ENCODE data around the gene NFASC. TPM values are rescaled to one million over a fixed set of nuclear protein-coding genes. Genes with fewer than 3 reads are reported as not detected.

NFASC gene
- total RNA-seq, 2 donors from 2014 or later, result 0.21 to 0.65 TPM

GRCh38 chr1:204868340-204868700 is 2.3 kb upstream of the NFASC start:
- Mint-ChIP-seq H3K36me3 (ENCODE audit: low read depth) (no peaks in the 10 kb centered on the region), H3K4me1 (no peaks in the 10 kb centered on the region), H3K4me3 (no peak overlapping the region), H3K27ac (no peak overlapping the region), H3K9me3 (no peaks in the 10 kb centered on the region), H3K27me3 (peaks cover 21% of the 10 kb centered on the region)
- ATAC-seq (replicated peaks), result no peak

GRCh38 chr1:204869097-204869496 is 1.6 kb upstream of the NFASC start:
- Mint-ChIP-seq H3K27ac (no peak overlapping the region), H3K4me1 (no peaks in the 10 kb centered on the region), H3K36me3 (ENCODE audit: low read depth) (no peaks in the 10 kb centered on the region), H3K4me3 (no peak overlapping the region), H3K9me3 (no peaks in the 10 kb centered on the region), H3K27me3 (peaks cover 21% of the 10 kb centered on the region)
- ATAC-seq (replicated peaks), result no peak

DNA sequence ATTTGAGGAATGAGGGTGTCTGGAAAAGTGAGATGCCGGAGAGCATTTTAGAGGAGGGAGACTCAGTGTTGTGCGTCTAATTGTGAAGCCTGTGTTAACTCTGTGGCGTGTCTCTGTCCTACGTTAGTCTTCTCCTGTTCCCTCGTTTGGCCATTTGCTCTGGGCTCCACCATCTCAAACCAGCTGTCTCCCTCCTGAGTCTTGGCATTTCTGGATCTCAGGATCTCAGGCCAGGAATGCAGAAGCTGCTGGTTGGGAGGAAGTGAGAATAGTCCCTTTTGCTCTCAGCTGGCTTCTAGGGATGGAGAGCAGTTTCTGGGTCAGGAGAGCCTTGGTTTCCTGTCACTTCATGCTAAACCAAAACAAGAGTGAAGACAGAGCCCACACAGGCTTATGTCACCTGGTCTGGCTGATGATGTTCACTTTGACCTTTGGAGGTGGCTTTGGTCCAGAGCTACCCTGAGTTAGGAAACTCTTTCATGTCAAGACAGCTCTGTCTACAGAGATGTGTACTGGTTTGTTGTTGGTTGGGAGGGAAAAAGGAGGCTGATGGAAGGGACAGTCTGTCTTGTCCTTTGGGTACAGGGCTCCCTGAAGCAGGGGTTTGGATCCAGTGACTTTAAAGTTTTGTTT is 859 bp downstream of the NFASC start:
- Mint-ChIP-seq H3K4me1 (no peaks in the 10 kb centered on the region), H3K9me3 (no peaks in the 10 kb centered on the region), H3K27me3 (peaks cover 20% of the 10 kb centered on the region), H3K4me3 (no peak overlapping the region), H3K27ac (no peak overlapping the region), H3K36me3 (ENCODE audit: low read depth) (no peaks in the 10 kb centered on the region)
- ATAC-seq (replicated peaks), result no peak

GRCh38 chr1:204872262-204872881 is 1.7 kb downstream of the NFASC start:
- H3K4me1 Mint-ChIP-seq, result no peaks in the 10 kb centered on the region
- peaks cover 17% of the 10 kb centered on the region for H3K27me3 Mint-ChIP-seq
- no peak overlapping the region for H3K4me3 Mint-ChIP-seq
- H3K36me3 Mint-ChIP-seq (ENCODE audit: low read depth), result no peaks in the 10 kb centered on the region
- no peak overlapping the region for H3K27ac Mint-ChIP-seq
- no peak for ATAC-seq (replicated peaks)
- H3K9me3 Mint-ChIP-seq, result no peaks in the 10 kb centered on the region

DNA sequence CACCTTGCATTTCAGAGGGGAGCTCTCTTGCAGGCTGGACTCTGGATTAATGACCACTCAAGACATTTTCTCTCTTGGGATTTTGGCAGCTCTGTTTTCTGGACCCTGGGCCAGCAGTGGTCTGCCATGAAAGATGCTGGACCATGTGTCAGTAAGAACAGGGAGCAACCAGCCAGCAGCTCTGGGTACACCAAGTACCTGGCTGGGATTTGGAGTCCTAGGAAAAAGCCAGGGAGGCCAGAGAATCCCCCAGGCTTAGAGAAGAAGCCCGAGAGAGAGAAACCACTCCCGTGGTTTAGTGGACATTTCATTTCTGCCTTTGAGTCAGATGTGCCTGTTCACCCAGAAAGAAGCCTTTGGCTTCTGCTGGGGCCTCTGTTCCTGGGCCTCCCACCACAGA is 2.5 kb downstream of the NFASC start:
- no peaks in the 10 kb centered on the region for H3K9me3 Mint-ChIP-seq
- no peaks in the 10 kb centered on the region for H3K36me3 Mint-ChIP-seq (ENCODE audit: low read depth)
- no peak overlapping the region for H3K4me3 Mint-ChIP-seq
- H3K27ac Mint-ChIP-seq, result no peak overlapping the region
- no peaks in the 10 kb centered on the region for H3K4me1 Mint-ChIP-seq
- H3K27me3 Mint-ChIP-seq, result peaks cover 15% of the 10 kb centered on the region
- no peak for ATAC-seq (replicated peaks)

DNA sequence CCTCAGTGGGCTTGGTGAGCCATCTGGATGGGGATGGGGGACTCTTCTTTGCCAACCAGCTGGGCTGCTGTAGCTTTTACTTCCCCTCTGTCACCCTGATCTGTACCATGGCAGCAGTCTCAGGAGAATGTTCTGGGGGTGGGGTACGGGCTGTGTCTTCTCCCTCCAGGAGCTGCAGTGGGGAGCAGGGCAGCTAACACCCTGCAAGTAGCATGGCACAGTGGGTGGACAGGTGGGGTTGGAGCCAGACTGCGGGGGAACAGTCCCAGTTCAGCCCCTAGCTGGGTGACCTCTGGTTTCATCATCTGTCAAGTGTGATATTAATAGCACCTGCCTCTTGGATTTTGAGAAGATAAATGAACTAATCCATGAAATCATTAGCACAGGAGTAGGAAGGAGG is 3.1 kb downstream of the NFASC start:
- Mint-ChIP-seq H3K27ac (no peak overlapping the region), H3K27me3 (peaks cover 18% of the 10 kb centered on the region), H3K4me1 (no peaks in the 10 kb centered on the region), H3K4me3 (no peak overlapping the region), H3K9me3 (no peaks in the 10 kb centered on the region), H3K36me3 (ENCODE audit: low read depth) (no peaks in the 10 kb centered on the region)
- no peak for ATAC-seq (replicated peaks)

DNA sequence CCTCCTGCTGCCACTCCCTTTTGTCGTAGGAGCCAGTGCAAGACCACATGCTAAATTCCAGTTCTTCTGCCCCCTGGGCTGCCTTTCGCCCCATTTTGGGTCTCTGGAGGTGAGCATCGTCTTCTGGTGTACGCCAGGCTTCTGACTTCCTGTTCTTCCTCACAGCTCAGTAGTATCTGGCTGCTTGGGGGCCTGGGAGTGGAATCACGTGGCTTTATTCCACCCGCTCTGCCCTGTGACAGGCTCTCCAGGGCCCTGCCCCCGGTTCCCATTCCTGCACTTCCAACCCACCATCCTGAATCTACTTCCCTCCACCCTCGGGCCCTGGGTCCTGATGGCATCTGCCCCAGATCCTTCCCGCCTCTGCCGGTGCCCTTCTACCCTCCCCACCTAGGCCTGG is 3.6 kb downstream of the NFASC start:
- Mint-ChIP-seq H3K9me3 (no peaks in the 10 kb centered on the region), H3K4me1 (no peaks in the 10 kb centered on the region), H3K27ac (no peak overlapping the region), H3K36me3 (ENCODE audit: low read depth) (no peaks in the 10 kb centered on the region), H3K27me3 (peaks cover 15% of the 10 kb centered on the region), H3K4me3 (no peak overlapping the region)
- no peak for ATAC-seq (replicated peaks)

- no peak for ATAC-seq (replicated peaks)
These were observed 4.6 kb downstream of the NFASC start for GRCh38 chr1:204875255-204875654.

DNA sequence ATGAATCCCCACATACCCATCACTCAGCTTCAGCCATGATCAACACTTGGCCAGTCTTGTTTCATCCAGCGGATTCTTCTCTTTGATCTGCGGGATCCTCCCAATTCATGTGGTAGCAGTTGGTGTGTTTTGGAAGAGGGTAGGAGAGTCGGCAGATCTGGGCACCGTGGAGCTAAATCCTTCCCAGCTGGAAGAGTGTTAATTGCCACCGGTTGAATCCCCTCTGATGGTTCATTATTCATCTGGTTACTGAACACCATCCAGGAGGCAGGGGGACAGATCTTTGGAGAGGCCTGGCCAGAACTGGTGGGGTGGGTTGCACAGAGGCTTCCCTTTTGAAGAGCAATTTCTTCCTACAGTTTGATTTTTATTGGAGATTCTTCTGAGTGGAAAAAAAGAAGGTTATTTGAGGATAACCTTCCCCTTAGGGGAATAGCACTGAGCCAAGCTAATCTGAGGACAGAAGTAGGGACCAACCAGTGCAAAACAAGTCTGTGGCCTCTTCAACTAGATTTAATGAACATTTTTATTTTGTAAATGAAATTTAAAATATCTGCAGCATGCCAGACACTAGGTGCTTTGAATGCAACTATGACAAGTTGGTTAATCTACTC is 8.1 kb downstream of the NFASC start:
- H3K27me3 Mint-ChIP-seq, result peaks cover 14% of the 10 kb centered on the region
- no peak overlapping the region for H3K4me3 Mint-ChIP-seq
- no peaks in the 10 kb centered on the region for H3K4me1 Mint-ChIP-seq
- H3K27ac Mint-ChIP-seq, result no peak overlapping the region
- H3K36me3 Mint-ChIP-seq (ENCODE audit: low read depth), result no peaks in the 10 kb centered on the region
- no peaks in the 10 kb centered on the region for H3K9me3 Mint-ChIP-seq
- ATAC-seq (replicated peaks), result no peak

More at GRCh38 chr1:204875255-204875654, 4.6 kb downstream of the NFASC start:
- Mint-ChIP-seq H3K27ac (no peak overlapping the region), H3K27me3 (peaks cover 11% of the 10 kb centered on the region), H3K4me1 (no peaks in the 10 kb centered on the region), H3K9me3 (no peaks in the 10 kb centered on the region), H3K4me3 (no peak overlapping the region), H3K36me3 (ENCODE audit: low read depth) (no peaks in the 10 kb centered on the region)

DNA sequence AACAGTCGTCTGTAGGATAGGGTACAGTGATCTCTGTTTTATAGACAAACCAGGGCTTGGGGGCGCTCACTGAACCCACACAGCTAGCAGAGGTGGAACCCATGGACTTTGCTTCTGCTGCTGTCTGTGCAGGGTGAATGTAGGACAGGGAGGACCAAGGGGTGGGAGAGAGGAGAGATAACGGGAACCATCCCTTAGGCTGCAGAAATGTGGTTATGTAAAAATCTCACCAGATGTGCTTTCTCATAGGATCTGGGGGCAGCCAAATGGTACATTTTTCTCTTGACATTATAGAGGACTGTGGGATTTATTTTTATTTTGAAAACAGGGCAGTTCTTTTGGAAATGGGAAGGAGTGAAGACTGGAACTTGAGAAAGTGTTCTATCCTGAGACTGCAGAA is 8.7 kb downstream of the NFASC start:
- Mint-ChIP-seq H3K36me3 (ENCODE audit: low read depth) (no peaks in the 10 kb centered on the region), H3K27me3 (peaks cover 14% of the 10 kb centered on the region), H3K27ac (no peak overlapping the region), H3K4me1 (no peaks in the 10 kb centered on the region), H3K4me3 (no peak overlapping the region), H3K9me3 (no peaks in the 10 kb centered on the region)
- ATAC-seq (replicated peaks), result no peak

GRCh38 chr1:204880906-204881305 is 10.2 kb downstream of the NFASC start:
- ATAC-seq (replicated peaks), result no peak
- peaks cover 19% of the 10 kb centered on the region for H3K27me3 Mint-ChIP-seq
- no peak overlapping the region for H3K4me3 Mint-ChIP-seq
- H3K27ac Mint-ChIP-seq, result no peak overlapping the region
- no peaks in the 10 kb centered on the region for H3K9me3 Mint-ChIP-seq
- no peaks in the 10 kb centered on the region for H3K4me1 Mint-ChIP-seq
- H3K36me3 Mint-ChIP-seq (ENCODE audit: low read depth), result no peaks in the 10 kb centered on the region

- Mint-ChIP-seq H3K4me1 (no peaks in the 10 kb centered on the region), H3K36me3 (ENCODE audit: low read depth) (no peaks in the 10 kb centered on the region), H3K9me3 (no peaks in the 10 kb centered on the region), H3K4me3 (no peak overlapping the region), H3K27me3 (peaks cover 19% of the 10 kb centered on the region), H3K27ac (no peak overlapping the region)
- no peak for ATAC-seq (replicated peaks)
These were observed 11.8 kb downstream of the NFASC start for GRCh38 chr1:204882479-204882878.

DNA sequence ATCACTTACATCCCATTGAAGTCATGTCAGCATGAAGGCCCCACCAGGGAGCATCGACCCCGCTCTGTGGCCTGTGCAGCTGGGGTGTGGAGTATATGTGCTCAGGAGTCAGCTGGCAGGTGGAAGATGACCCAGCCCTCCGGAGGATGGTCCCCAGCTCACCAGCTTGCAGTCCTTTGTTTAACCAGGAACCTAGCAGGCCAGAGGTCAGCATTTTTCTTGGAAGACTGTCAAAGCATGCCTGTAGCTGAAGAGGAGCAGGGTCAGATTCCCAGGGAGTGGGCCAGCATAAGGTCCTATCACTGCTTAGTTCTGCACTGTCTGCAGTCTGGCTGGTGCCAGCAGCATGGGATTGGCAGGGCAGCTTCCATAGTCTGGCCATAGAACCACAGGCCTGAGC is 12.7 kb downstream of the NFASC start:
- H3K9me3 Mint-ChIP-seq, result no peaks in the 10 kb centered on the region
- peaks cover 22% of the 10 kb centered on the region for H3K27me3 Mint-ChIP-seq
- no peak for ATAC-seq (replicated peaks)
- H3K36me3 Mint-ChIP-seq (ENCODE audit: low read depth), result no peaks in the 10 kb centered on the region
- no peaks in the 10 kb centered on the region for H3K4me1 Mint-ChIP-seq
- no peak overlapping the region for H3K27ac Mint-ChIP-seq
- no peak overlapping the region for H3K4me3 Mint-ChIP-seq

DNA sequence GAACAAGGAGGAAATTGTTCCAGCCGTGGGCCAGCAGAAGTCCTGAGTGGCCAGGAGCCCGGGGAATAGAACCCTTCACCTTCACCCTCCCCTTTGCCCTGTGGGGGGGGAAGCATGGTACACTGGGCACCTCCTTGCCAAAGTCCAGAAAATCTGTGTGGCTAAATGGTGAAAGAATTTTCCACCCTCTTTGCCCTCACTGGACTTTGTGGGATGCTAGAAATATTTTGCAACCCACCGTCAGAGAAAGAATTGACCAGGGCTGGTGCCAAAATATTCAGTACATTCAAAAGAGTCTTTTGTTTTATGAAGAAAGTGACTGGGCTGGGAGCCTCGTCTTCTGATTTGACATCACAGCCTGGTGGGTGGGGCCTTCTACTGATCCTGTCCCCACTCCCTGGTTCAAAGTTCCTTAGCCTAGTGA is 14.6 kb downstream of the NFASC start:
- H3K36me3 Mint-ChIP-seq (ENCODE audit: low read depth), result no peaks in the 10 kb centered on the region
- no peak for ATAC-seq (replicated peaks)
- H3K4me1 Mint-ChIP-seq, result no peaks in the 10 kb centered on the region
- H3K27ac Mint-ChIP-seq, result no peak overlapping the region
- H3K4me3 Mint-ChIP-seq, result no peak overlapping the region
- H3K27me3 Mint-ChIP-seq, result peaks cover 27% of the 10 kb centered on the region
- H3K9me3 Mint-ChIP-seq, result no peaks in the 10 kb centered on the region

DNA sequence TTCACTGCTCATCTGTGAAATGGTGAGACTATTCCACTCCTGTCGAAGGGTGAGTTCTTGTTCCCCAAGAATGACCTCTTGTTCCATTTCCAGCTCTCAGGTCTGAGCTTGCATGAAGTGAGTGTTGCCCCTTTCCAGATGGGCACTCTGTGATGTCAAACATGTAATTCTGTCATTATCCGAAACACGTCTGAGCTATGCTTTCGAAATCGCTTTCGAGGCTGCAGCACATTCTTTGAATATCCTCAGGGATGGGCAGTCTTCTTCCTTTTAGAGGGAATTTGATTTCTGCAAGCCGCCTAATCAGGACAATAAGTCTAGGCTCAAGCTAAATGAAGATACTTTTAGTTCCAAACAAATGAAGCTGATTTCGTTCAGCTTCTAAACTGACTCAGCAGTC is 15.1 kb downstream of the NFASC start:
- H3K4me3 Mint-ChIP-seq, result no peak overlapping the region

More for the DNA sequence above, 15.1 kb downstream of the NFASC start:
- Mint-ChIP-seq H3K36me3 (ENCODE audit: low read depth) (no peaks in the 10 kb centered on the region), H3K27ac (no peak overlapping the region), H3K27me3 (peaks cover 27% of the 10 kb centered on the region), H3K9me3 (no peaks in the 10 kb centered on the region), H3K4me1 (no peaks in the 10 kb centered on the region)
- ATAC-seq (replicated peaks), result no peak
